Measurements from ENCODE around the gene CMSS1.

GRCh38 chr3:99911433-99911832, 93.8 kb downstream of the CMSS1 start:
- TF ChIP-seq, protein P1, sequence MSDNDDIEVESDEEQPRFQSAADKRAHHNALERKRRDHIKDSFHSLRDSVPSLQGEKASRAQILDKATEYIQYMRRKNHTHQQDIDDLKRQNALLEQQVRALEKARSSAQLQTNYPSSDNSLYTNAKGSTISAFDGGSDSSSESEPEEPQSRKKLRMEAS (IDR thresholded peaks at IDR 0.05; ENCODE audit: low read depth): no peak
- 0 out of 2 replicates have a peak, but pooled peaks have one; percentile 4 for TF ChIP-seq TCF12 (IDR thresholded peaks at IDR 0.05)
- TF ChIP-seq RAD21 (IDR thresholded peaks at IDR 0.05; ENCODE audit: low read length): no peak
- TF ChIP-seq FOXJ3 (CRISPR knock-in tag; IDR thresholded peaks at IDR 0.05): no peak
- TF ChIP-seq GATA2 (CRISPR knock-in tag; IDR thresholded peaks at IDR 0.05): no peak
- TF ChIP-seq CTCF (IDR thresholded peaks at IDR 0.05): no peak

Measured in SK-N-SH (cell line).